PC-9 (cell line): Measurements from ENCODE around the gene PROSER2.

Experiments used
- EZH2 ChIP-seq: fragments of 200-600 bp; sonication (generic); IDR thresholded peaks from 2 replicates; pipeline ENCODE4 v1.8.0; 2017; ENCODE audit warnings: antibody characterized with exemption, low read depth
- TF ChIP-seq, protein P1 (sequence below): fragments of 200-600 bp; sonication (generic); conservative IDR thresholded peaks from 2 replicates; pipeline ENCODE4 v1.6.1; 2017; ENCODE audit warnings: mixed run types, antibody characterized with exemption, mild to moderate bottlenecking, moderate library complexity

GRCh38 chr10:11869743-11870460 lies 46.7 kb downstream of the PROSER2 start:
- TF ChIP-seq EZH2, result no peak
- TF ChIP-seq, protein P1, sequence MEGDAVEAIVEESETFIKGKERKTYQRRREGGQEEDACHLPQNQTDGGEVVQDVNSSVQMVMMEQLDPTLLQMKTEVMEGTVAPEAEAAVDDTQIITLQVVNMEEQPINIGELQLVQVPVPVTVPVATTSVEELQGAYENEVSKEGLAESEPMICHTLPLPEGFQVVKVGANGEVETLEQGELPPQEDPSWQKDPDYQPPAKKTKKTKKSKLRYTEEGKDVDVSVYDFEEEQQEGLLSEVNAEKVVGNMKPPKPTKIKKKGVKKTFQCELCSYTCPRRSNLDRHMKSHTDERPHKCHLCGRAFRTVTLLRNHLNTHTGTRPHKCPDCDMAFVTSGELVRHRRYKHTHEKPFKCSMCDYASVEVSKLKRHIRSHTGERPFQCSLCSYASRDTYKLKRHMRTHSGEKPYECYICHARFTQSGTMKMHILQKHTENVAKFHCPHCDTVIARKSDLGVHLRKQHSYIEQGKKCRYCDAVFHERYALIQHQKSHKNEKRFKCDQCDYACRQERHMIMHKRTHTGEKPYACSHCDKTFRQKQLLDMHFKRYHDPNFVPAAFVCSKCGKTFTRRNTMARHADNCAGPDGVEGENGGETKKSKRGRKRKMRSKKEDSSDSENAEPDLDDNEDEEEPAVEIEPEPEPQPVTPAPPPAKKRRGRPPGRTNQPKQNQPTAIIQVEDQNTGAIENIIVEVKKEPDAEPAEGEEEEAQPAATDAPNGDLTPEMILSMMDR, result no peak
